CD4-positive, alpha-beta T cell (primary cell): ENCODE data around the gene MRNIP. TPM values are rescaled to one million over a fixed set of nuclear protein-coding genes. Genes with fewer than 3 reads are reported as not detected.
A peak's percentile ranks its signal among the peaks of the same experiment; 100 is the strongest.

Experiments used
- ATAC-seq: fragments of 200-7000 bp; cut with Tn5 transposase; one replicate; pipeline ENCODE4 v1.10.0; 2022; ENCODE audit warnings: mild to moderate bottlenecking; ENCODE audit not compliant: poor library complexity
- CTCF ChIA-PET: fragments of 350-600 bp; sonication (Branson Sonifier 250); formaldehyde crosslinking; loops from one replicate; lab custom pipeline; 2021; ENCODE audit warnings: antibody characterized with exemption, inconsistent platforms; lab: Charles Lee
- POLR2A ChIA-PET: fragments of 350-600 bp; sonication (Branson Sonifier 250); formaldehyde crosslinking; loops from one replicate; lab custom pipeline; 2021; ENCODE audit warnings: antibody characterized with exemption, inconsistent platforms; lab: Charles Lee
- DNase-seq, 14 experiments: peaks; one replicate each; pipeline ENCODE4 v3.0.0-alpha.2; 2013 to 2020; ENCODE audit warnings: mixed read lengths in 2 of 14
- H3K27ac ChIP-seq, 2 donors: one replicate each; pipeline versions ENCODE4 v1.5.1 to v1.7.0; 2013; ENCODE audit warnings: low read length in 2 of 2, low read depth in 1 of 2, mild to moderate bottlenecking in 1 of 2
- H3K27me3 ChIP-seq, 2 experiments: 1 replicate in 1 of 2; 2 replicates in 1 of 2; pipeline versions ENCODE4 v1.6.1 to v1.7.0; 2013; ENCODE audit warnings: low read length in 2 of 2, control low read depth in 1 of 2, mild to moderate bottlenecking in 1 of 2, moderate library complexity in 1 of 2; ENCODE audit not compliant: insufficient read depth in 2 of 2, control insufficient read depth in 1 of 2
- H3K36me3 ChIP-seq: one replicate; pipeline ENCODE4 v1.6.1; 2013; ENCODE audit warnings: low read length, control low read depth; ENCODE audit not compliant: insufficient read depth
- H3K4me1 ChIP-seq: one replicate; pipeline ENCODE4 v1.6.1; 2013; ENCODE audit warnings: low read length, control low read depth; ENCODE audit not compliant: insufficient read depth
- H3K4me3 ChIP-seq: one replicate; pipeline ENCODE4 v1.5.1; 2013; ENCODE audit warnings: mild to moderate bottlenecking, low read length, moderate library complexity
- H3K9me3 ChIP-seq, 2 experiments: 1 replicate in 1 of 2; 2 replicates in 1 of 2; pipeline versions ENCODE4 v1.6.1 to v1.7.0; 2013; ENCODE audit warnings: low read length in 2 of 2, mild to moderate bottlenecking in 2 of 2, control low read depth in 1 of 2, moderate library complexity in 1 of 2; ENCODE audit not compliant: control insufficient read depth in 1 of 2, insufficient read depth in 1 of 2
- H3K27ac Mint-ChIP-seq: one replicate; pipeline ENCODE4 v1.8.0; 2020; ENCODE audit warnings: mixed read lengths
- H3K27me3 Mint-ChIP-seq: one replicate; pipeline ENCODE4 v1.8.0; 2021; ENCODE audit warnings: mixed read lengths
- H3K36me3 Mint-ChIP-seq: one replicate; pipeline ENCODE4 v1.8.0; 2021; ENCODE audit warnings: low read depth, mixed read lengths
- H3K4me1 Mint-ChIP-seq: one replicate; pipeline ENCODE4 v1.8.0; 2021; ENCODE audit warnings: low read depth, mixed read lengths
- H3K4me3 Mint-ChIP-seq: one replicate; pipeline ENCODE4 v1.8.0; 2020; ENCODE audit warnings: mild to moderate bottlenecking, mixed read lengths
- H3K9me3 Mint-ChIP-seq: one replicate; pipeline ENCODE4 v1.8.0; 2020; ENCODE audit warnings: mixed read lengths
- intact Hi-C, 2 experiments: fragments of 100-400 bp; cut with DNase I in 1 of 2; cut with micrococcal nuclease in 1 of 2; formaldehyde crosslinking; loops; one replicate each; pipeline versions ENCODE4 v1.15.1 to v1.9.0; 2023 to 2025; cut with DNase I, micrococcal nuclease
- total RNA-seq, 174 experiments: library from RNA in 2 of 174; stranded (reverse) in 2 of 174; gene quantifications; one replicate each; pipeline ENCODE4 v1.2.3 and lab custom pipeline; 2021 to 2026
- TF ChIP-seq, protein P1 (sequence below): fragments of 200-600 bp; IDR thresholded peaks from one replicate; pipeline ENCODE4 v1.8.0; 2022; ENCODE audit warnings: antibody characterized with exemption, mild to moderate bottlenecking

The MRNIP gene
- total RNA-seq, 2 experiments from 2014 or later = 31.8 to 32.8 TPM

DNA sequence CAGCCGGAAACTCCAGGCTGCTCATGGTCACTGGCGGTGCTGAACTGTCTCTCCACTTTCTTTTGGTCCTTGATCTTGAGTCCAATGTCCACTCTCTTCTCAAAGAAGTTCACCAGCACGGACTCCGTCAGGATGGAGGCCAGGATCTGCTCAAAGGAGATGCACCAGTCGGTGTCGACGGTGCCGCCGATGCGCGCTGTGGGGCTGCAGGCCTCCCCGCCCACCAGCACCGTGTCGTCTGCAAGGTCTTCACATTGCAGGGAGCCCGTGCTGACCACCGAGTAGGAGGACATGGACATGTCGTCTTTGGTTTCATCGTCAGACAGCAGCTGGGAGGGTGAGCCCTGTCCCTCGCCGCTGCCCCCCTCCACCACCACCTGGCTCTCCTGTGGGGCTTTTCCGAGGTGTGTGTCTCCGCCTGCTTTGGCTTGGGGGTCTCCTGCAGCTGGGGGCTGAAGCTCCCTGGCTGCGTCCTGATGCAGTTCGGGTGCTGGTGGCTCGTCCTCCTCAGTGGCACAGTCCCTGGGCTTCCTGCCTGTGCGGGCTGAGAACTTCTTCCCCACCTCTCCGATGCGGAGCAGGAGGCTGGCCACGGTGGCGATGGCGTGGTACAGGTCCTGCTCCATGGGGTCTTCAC, 5.0 kb upstream of the MRNIP start:
- H3K27me3 ChIP-seq = no peaks in the 10 kb centered on the region
- Mint-ChIP-seq H3K27ac (no peak overlapping the region), H3K9me3 (no peaks in the 10 kb centered on the region), H3K4me1 (peaks cover 4% of the 10 kb centered on the region), H3K4me3 (no peak overlapping the region), H3K27me3 (no peaks in the 10 kb centered on the region), H3K36me3 (peaks cover 41% of the 10 kb centered on the region)
- ATAC-seq = no peak
- TF ChIP-seq, protein P1, sequence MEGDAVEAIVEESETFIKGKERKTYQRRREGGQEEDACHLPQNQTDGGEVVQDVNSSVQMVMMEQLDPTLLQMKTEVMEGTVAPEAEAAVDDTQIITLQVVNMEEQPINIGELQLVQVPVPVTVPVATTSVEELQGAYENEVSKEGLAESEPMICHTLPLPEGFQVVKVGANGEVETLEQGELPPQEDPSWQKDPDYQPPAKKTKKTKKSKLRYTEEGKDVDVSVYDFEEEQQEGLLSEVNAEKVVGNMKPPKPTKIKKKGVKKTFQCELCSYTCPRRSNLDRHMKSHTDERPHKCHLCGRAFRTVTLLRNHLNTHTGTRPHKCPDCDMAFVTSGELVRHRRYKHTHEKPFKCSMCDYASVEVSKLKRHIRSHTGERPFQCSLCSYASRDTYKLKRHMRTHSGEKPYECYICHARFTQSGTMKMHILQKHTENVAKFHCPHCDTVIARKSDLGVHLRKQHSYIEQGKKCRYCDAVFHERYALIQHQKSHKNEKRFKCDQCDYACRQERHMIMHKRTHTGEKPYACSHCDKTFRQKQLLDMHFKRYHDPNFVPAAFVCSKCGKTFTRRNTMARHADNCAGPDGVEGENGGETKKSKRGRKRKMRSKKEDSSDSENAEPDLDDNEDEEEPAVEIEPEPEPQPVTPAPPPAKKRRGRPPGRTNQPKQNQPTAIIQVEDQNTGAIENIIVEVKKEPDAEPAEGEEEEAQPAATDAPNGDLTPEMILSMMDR = no peak
- peaks cover 0 to 8% of the 10 kb centered on the region in 2 experiments for H3K9me3 ChIP-seq
- no peak overlapping the region for H3K4me3 ChIP-seq
- peaks cover 9% of the 10 kb centered on the region for H3K4me1 ChIP-seq
- DNase-seq = no peak
- no peak overlapping the region for H3K27ac ChIP-seq
- ChIA-PET POLR2A (no interaction called here), CTCF (no interaction called here)
- intact Hi-C loops = no loop called here
- peaks cover 24% of the 10 kb centered on the region for H3K36me3 ChIP-seq

DNA sequence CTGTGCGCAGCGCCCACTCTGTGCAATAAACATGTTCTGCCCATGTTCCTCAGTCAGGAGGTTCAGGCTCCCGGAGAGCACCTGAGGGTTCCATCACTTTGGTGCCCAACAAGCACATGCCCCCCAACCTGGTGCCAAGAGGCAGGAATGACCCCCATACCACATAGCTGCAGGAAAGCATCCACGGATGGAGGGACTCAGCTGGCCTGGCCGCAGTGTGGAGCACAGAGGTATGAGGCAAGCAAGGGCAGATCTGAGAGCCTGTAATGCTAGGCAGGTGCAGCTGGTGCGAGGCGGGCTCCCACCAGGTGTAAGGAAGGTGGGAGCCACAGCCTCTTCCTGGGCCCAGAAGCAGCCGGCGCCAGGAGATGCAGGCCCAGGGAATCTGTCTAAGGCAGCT, 4.3 kb upstream of the MRNIP start:
- Mint-ChIP-seq H3K4me3 (no peak overlapping the region), H3K4me1 (peaks cover 10% of the 10 kb centered on the region), H3K36me3 (peaks cover 41% of the 10 kb centered on the region), H3K9me3 (no peaks in the 10 kb centered on the region), H3K27me3 (no peaks in the 10 kb centered on the region), H3K27ac (no peak overlapping the region)
- DNase-seq (no peak), ATAC-seq (no peak)
- Histone ChIP-seq H3K4me1 (peaks cover 11% of the 10 kb centered on the region), H3K4me3 (no peak overlapping the region), H3K27ac (no peak overlapping the region), H3K36me3 (peaks cover 23% of the 10 kb centered on the region), H3K27me3 (no peaks in the 10 kb centered on the region), H3K9me3 (peaks cover 0 to 8% of the 10 kb centered on the region in 2 experiments)
- POLR2A ChIA-PET = no interaction called here
- TF ChIP-seq, protein P1 = no peak
- CTCF ChIA-PET = no interaction called here
- intact Hi-C loops = no loop called here

DNA sequence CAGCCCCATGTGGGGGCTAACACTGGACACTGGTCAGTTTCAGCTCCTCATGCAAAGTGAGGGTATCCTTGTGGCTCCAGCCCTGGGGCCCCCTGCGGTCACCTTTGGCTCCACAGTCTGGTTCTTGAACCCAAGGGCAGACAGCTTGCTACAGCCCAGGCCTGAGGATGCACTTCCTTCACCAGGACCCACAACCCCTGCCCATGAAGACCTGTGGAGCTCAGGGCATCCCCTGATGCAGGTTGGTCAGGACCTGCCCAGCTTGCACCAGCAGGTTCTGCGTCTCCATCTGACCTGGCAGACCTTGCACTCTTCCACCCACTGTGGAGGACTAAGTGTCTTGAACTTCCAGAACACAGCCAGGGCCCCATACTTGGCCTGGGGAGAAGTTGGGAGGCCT, 3.7 kb upstream of the MRNIP start:
- Histone ChIP-seq H3K36me3 (peaks cover 23% of the 10 kb centered on the region), H3K27ac (no peak overlapping the region), H3K4me1 (peaks cover 17% of the 10 kb centered on the region), H3K9me3 (peaks cover 0 to 8% of the 10 kb centered on the region in 2 experiments), H3K27me3 (no peaks in the 10 kb centered on the region), H3K4me3 (no peak overlapping the region)
- H3K36me3 Mint-ChIP-seq = peaks cover 38% of the 10 kb centered on the region
- CTCF ChIA-PET = no interaction called here
- POLR2A ChIA-PET = no interaction called here
- H3K27ac Mint-ChIP-seq = no peak overlapping the region
- intact Hi-C loops = no loop called here
- H3K27me3 Mint-ChIP-seq = no peaks in the 10 kb centered on the region
- DNase-seq = no peak
- TF ChIP-seq, protein P1 = no peak
- H3K4me1 Mint-ChIP-seq = peaks cover 16% of the 10 kb centered on the region
- H3K9me3 Mint-ChIP-seq = no peaks in the 10 kb centered on the region
- ATAC-seq = no peak
- H3K4me3 Mint-ChIP-seq = peak overlapping the region; percentile 42
